ENCODE measurements around the gene SIRT5.

The SIRT5 gene

GRCh38 chr6:13635948-13636658 is 61.7 kb downstream of the SIRT5 start:
- no peak for DNase-seq (ENCODE audit: low read depth in 2 of 2)

- no peak for DNase-seq (ENCODE audit: low read depth in 2 of 2)
These were observed 63.6 kb downstream of the SIRT5 start for GRCh38 chr6:13638014-13638413.

GRCh38 chr6:13638626-13639025 is 64.2 kb downstream of the SIRT5 start:
- no peak for DNase-seq (ENCODE audit: low read depth in 2 of 2)

- no peak for DNase-seq (ENCODE audit: low read depth in 2 of 2)
These were observed 66.9 kb downstream of the SIRT5 start for GRCh38 chr6:13641315-13641714.

GRCh38 chr6:13643125-13643524 is 68.7 kb downstream of the SIRT5 start:
- DNase-seq (ENCODE audit: low read depth in 2 of 2): no peak

GRCh38 chr6:13648850-13649249 is 74.4 kb downstream of the SIRT5 start:
- DNase-seq (ENCODE audit: low read depth in 2 of 2): no peak

- DNase-seq (ENCODE audit: low read depth in 2 of 2): no peak
These were observed 75.0 kb downstream of the SIRT5 start for GRCh38 chr6:13649393-13649792.

GRCh38 chr6:13653296-13653695 is 78.9 kb downstream of the SIRT5 start:
- no peak for DNase-seq (ENCODE audit: low read depth in 2 of 2)

- DNase-seq (ENCODE audit: low read depth in 2 of 2): no peak
These were observed 80.1 kb downstream of the SIRT5 start for GRCh38 chr6:13654496-13654895.

GRCh38 chr6:13655700-13656099 is 81.3 kb downstream of the SIRT5 start:
- DNase-seq (ENCODE audit: low read depth in 2 of 2): no peak

- no peak for DNase-seq (ENCODE audit: low read depth in 2 of 2)
These were observed 85.9 kb downstream of the SIRT5 start for GRCh38 chr6:13660273-13660672.

GRCh38 chr6:13660893-13661292 is 86.5 kb downstream of the SIRT5 start:
- no peak for DNase-seq (ENCODE audit: low read depth in 2 of 2)

- no peak for DNase-seq (ENCODE audit: low read depth in 2 of 2)
These were observed 87.2 kb downstream of the SIRT5 start for GRCh38 chr6:13661647-13662046.

- no peak for DNase-seq (ENCODE audit: low read depth in 2 of 2)
These were observed 88.4 kb downstream of the SIRT5 start for GRCh38 chr6:13662651-13663334.

- DNase-seq (ENCODE audit: low read depth in 2 of 2): no peak
These were observed 89.6 kb downstream of the SIRT5 start for GRCh38 chr6:13663986-13664385.
